Mesenchymal stem cell (in vitro differentiated cells and primary cell): ENCODE data around the gene EXOC8.

Source experiments
- DNase-seq: peaks from one replicate; pipeline ENCODE4 v3.0.0-alpha.2; 2013
- H2AFZ ChIP-seq: one replicate; pipeline ENCODE4 v1.6.1; 2013; ENCODE audit warnings: low read depth, mild to moderate bottlenecking, control low read depth, inconsistent platforms, low read length, moderate library complexity
- H2AK5ac ChIP-seq: 2 replicates; pipeline ENCODE4 v1.6.1; 2013; ENCODE audit warnings: low read length, moderate library complexity, mild to moderate bottlenecking, inconsistent platforms; ENCODE audit not compliant: severe bottlenecking
- H2BK120ac ChIP-seq: one replicate; pipeline ENCODE4 v1.6.1; 2013; ENCODE audit warnings: low read depth, mild to moderate bottlenecking, inconsistent platforms, low read length, moderate library complexity
- H2BK12ac ChIP-seq, 2 experiments: one replicate each; pipeline ENCODE4 v1.6.1; 2013; ENCODE audit warnings: inconsistent platforms in 2 of 2, low read length in 2 of 2, mild to moderate bottlenecking in 2 of 2, moderate library complexity in 2 of 2, control low read depth in 1 of 2
- H2BK15ac ChIP-seq: one replicate; pipeline ENCODE4 v1.6.1; 2013; ENCODE audit warnings: mild to moderate bottlenecking, low read depth, inconsistent platforms; ENCODE audit not compliant: poor library complexity, severe bottlenecking
- H2BK5ac ChIP-seq: 2 replicates; pipeline ENCODE4 v1.6.1; 2013; ENCODE audit warnings: low read depth, mild to moderate bottlenecking, low read length, control low read depth, inconsistent platforms; ENCODE audit not compliant: poor library complexity, severe bottlenecking
- H3K14ac ChIP-seq, 2 experiments: one replicate each; pipeline ENCODE4 v1.6.1; 2013; ENCODE audit warnings: inconsistent platforms in 2 of 2, low read length in 2 of 2, control low read depth in 1 of 2, mild to moderate bottlenecking in 1 of 2, moderate library complexity in 1 of 2
- H3K18ac ChIP-seq, 2 experiments: one replicate each; pipeline ENCODE4 v1.6.1; 2013; ENCODE audit warnings: inconsistent platforms in 2 of 2, low read length in 2 of 2, control low read depth in 1 of 2, low read depth in 1 of 2, mild to moderate bottlenecking in 1 of 2
- H3K23ac ChIP-seq, 2 experiments: one replicate each; pipeline ENCODE4 v1.6.1; 2013; ENCODE audit warnings: inconsistent platforms in 2 of 2, low read length in 2 of 2, mild to moderate bottlenecking in 2 of 2, moderate library complexity in 2 of 2, control low read depth in 1 of 2
- H3K27ac ChIP-seq: 2 replicates; pipeline ENCODE4 v1.5.1; 2013; ENCODE audit warnings: mild to moderate bottlenecking, moderate library complexity, low read length, control low read depth, inconsistent platforms; ENCODE audit not compliant: poor library complexity, severe bottlenecking
- H3K27me3 ChIP-seq, 2 experiments: 2 replicates each; pipeline versions ENCODE4 v1.6.1 to v1.7.0; 2013; ENCODE audit warnings: low read length in 2 of 2, mild to moderate bottlenecking in 2 of 2, moderate library complexity in 2 of 2, control low read depth in 1 of 2, inconsistent platforms in 1 of 2; ENCODE audit not compliant: control insufficient read depth in 1 of 2, insufficient read depth in 1 of 2
- H3K36me3 ChIP-seq, 2 experiments: 2 replicates each; pipeline versions ENCODE4 v1.6.1 to v1.7.0; 2013; ENCODE audit warnings: low read length in 2 of 2, control low read depth in 1 of 2, inconsistent platforms in 1 of 2, low read depth in 1 of 2, mild to moderate bottlenecking in 1 of 2; ENCODE audit not compliant: insufficient read depth in 2 of 2, control insufficient read depth in 1 of 2
- H3K4ac ChIP-seq, 2 experiments: one replicate each; pipeline ENCODE4 v1.6.1; 2013; ENCODE audit warnings: inconsistent platforms in 2 of 2, low read length in 2 of 2, mild to moderate bottlenecking in 2 of 2, moderate library complexity in 2 of 2, control low read depth in 1 of 2, low read depth in 1 of 2
- H3K4me1 ChIP-seq: 2 replicates; pipeline ENCODE4 v1.6.1; 2013; ENCODE audit warnings: low read depth, low read length, control low read depth; ENCODE audit not compliant: control insufficient read depth, insufficient read depth
- H3K4me2 ChIP-seq: 2 replicates; pipeline ENCODE4 v1.6.1; 2013; ENCODE audit warnings: low read length, mild to moderate bottlenecking, inconsistent platforms; ENCODE audit not compliant: poor library complexity, severe bottlenecking
- H3K4me3 ChIP-seq, 2 experiments: 2 replicates each; pipeline versions ENCODE4 v1.5.1 to v1.7.0; 2013; ENCODE audit warnings: low read length in 2 of 2, mild to moderate bottlenecking in 2 of 2, control low read depth in 1 of 2, low read depth in 1 of 2; ENCODE audit not compliant: insufficient read depth in 1 of 2
- H3K79me1 ChIP-seq: replicated peaks from 2 replicates; pipeline ENCODE4 v1.6.1; 2013; ENCODE audit warnings: mild to moderate bottlenecking, control low read depth, low read length, inconsistent platforms; ENCODE audit not compliant: poor library complexity, severe bottlenecking
- H3K9ac ChIP-seq: 2 replicates; pipeline ENCODE4 v1.7.0; 2013; ENCODE audit warnings: mild to moderate bottlenecking, low read length, moderate library complexity
- H3K9me3 ChIP-seq: 2 replicates; pipeline ENCODE4 v1.7.0; 2013; ENCODE audit warnings: mild to moderate bottlenecking, low read length; ENCODE audit not compliant: control insufficient read depth
- H4K8ac ChIP-seq: one replicate; pipeline ENCODE4 v1.6.1; 2013; ENCODE audit warnings: inconsistent platforms, mild to moderate bottlenecking, low read length, moderate library complexity
- H4K91ac ChIP-seq: one replicate; pipeline ENCODE4 v1.6.1; 2013; ENCODE audit warnings: mild to moderate bottlenecking, low read length, inconsistent platforms
- WGBS: methylation state at CpG from one replicate; pipeline ENCODE4 v1.1.7; 2013; ENCODE audit warnings: mixed read lengths; 5-methylcytosine and 5-hydroxymethylcytosine counted together

The EXOC8 gene

GRCh38 chr1:231359113-231359512 lies 21.5 kb upstream of the EXOC8 start:
- Histone ChIP-seq H3K18ac (no peak overlapping the region), H3K9me3 (no peaks in the 10 kb centered on the region), H3K4me1 (no peaks in the 10 kb centered on the region), H2BK15ac (no peak overlapping the region), H3K36me3 (peaks cover 3 to 16% of the 10 kb centered on the region in 2 experiments), H2AFZ (no peak overlapping the region), H3K23ac (no peak overlapping the region), H2BK5ac (no peak overlapping the region), H4K91ac (no peak overlapping the region), H3K27me3 (no peaks in the 10 kb centered on the region), H3K4me3 (no peak overlapping the region), H3K79me1 (peaks cover 19% of the 10 kb centered on the region), H2AK5ac (no peak overlapping the region), H4K8ac (no peak overlapping the region), H3K9ac (peak overlapping the region; percentile 32), H3K27ac (no peak overlapping the region), H3K14ac (no peak overlapping the region), H2BK120ac (no peak overlapping the region), H3K4me2 (no peak overlapping the region), H2BK12ac (no peak overlapping the region), H3K4ac (no peak overlapping the region)
- DNase-seq, result peak; percentile 78
- 71% methylated on average over 5 of the region's 6 CpGs for WGBS

- WGBS, result 3% methylated on average over 3 of the region's 4 CpGs
- Histone ChIP-seq H3K4me1 (no peaks in the 10 kb centered on the region), H2BK5ac (no peak overlapping the region)
Measured at GRCh38 chr1:231357831-231358354, 20.2 kb upstream of the EXOC8 start.

GRCh38 chr1:231357187-231357772 lies 19.6 kb upstream of the EXOC8 start:
- H4K8ac ChIP-seq, result no peak overlapping the region
- H3K4me1 ChIP-seq, result no peaks in the 10 kb centered on the region
- H3K4me2 ChIP-seq, result no peak overlapping the region
- no peak for DNase-seq
- no peak overlapping the region for H2AK5ac ChIP-seq
- 95% methylated on average over 6 of the region's 10 CpGs for WGBS
- no peak overlapping the region for H3K27ac ChIP-seq
- no peaks in the 10 kb centered on the region for H3K27me3 ChIP-seq
- H3K4ac ChIP-seq, result no peak overlapping the region
- H3K18ac ChIP-seq, result no peak overlapping the region
- H2BK5ac ChIP-seq, result no peak overlapping the region
- peaks cover 21% of the 10 kb centered on the region for H3K79me1 ChIP-seq
- no peak overlapping the region for H3K4me3 ChIP-seq
- no peak overlapping the region for H2BK120ac ChIP-seq
- no peak overlapping the region for H2BK15ac ChIP-seq
- H3K9me3 ChIP-seq, result no peaks in the 10 kb centered on the region
- H3K14ac ChIP-seq, result no peak overlapping the region
- peaks cover 3 to 22% of the 10 kb centered on the region in 2 experiments for H3K36me3 ChIP-seq
- H3K9ac ChIP-seq, result peak overlapping the region; percentile 14
- no peak overlapping the region for H3K23ac ChIP-seq
- no peak overlapping the region for H2AFZ ChIP-seq
- no peak overlapping the region for H2BK12ac ChIP-seq
- no peak overlapping the region for H4K91ac ChIP-seq

More at GRCh38 chr1:231357831-231358354, 20.2 kb upstream of the EXOC8 start:
- Histone ChIP-seq H3K18ac (no peak overlapping the region), H3K27me3 (no peaks in the 10 kb centered on the region), H4K8ac (no peak overlapping the region), H4K91ac (no peak overlapping the region), H2BK12ac (no peak overlapping the region), H3K9me3 (no peaks in the 10 kb centered on the region), H2AK5ac (no peak overlapping the region), H2BK15ac (no peak overlapping the region), H3K36me3 (peaks cover 3 to 16% of the 10 kb centered on the region in 2 experiments), H2BK120ac (no peak overlapping the region), H3K23ac (no peak overlapping the region), H3K4me2 (no peak overlapping the region), H2AFZ (no peak overlapping the region), H3K4ac (no peak overlapping the region), H3K9ac (peak overlapping the region; percentile 37), H3K4me3 (no peak overlapping the region), H3K14ac (no peak overlapping the region), H3K79me1 (peaks cover 19% of the 10 kb centered on the region), H3K27ac (no peak overlapping the region)
- peak; percentile 78 for DNase-seq

GRCh38 chr1:231355171-231355570 lies 17.5 kb upstream of the EXOC8 start:
- Histone ChIP-seq H2BK120ac (no peak overlapping the region), H3K4me2 (no peak overlapping the region), H3K14ac (no peak overlapping the region), H3K9ac (peak overlapping the region; percentile 37), H2AFZ (no peak overlapping the region), H4K91ac (no peak overlapping the region), H3K36me3 (peaks cover 3 to 34% of the 10 kb centered on the region in 2 experiments), H3K27me3 (no peaks in the 10 kb centered on the region), H3K9me3 (no peaks in the 10 kb centered on the region), H3K4ac (peak overlapping the region in 1 of 2 experiments; percentile 11), H3K23ac (no peak overlapping the region), H3K27ac (no peak overlapping the region), H2BK15ac (no peak overlapping the region), H2AK5ac (no peak overlapping the region), H2BK5ac (no peak overlapping the region), H3K4me3 (no peak overlapping the region), H3K79me1 (peaks cover 16% of the 10 kb centered on the region), H4K8ac (no peak overlapping the region), H3K18ac (no peak overlapping the region), H2BK12ac (no peak overlapping the region), H3K4me1 (no peaks in the 10 kb centered on the region)
- DNase-seq, result peak; percentile 35
- 83% methylated on average over 3 of the region's 3 CpGs for WGBS
